IPS-NIHi7 (cell line): ENCODE results near the gene FERD3L.
A peak's percentile ranks its signal among the peaks of the same experiment; 100 is the strongest.

ENCODE experiments used
- DNase-seq: peaks from one replicate; pipeline ENCODE4 v3.0.0; 2012; ENCODE audit warnings: mixed read lengths; ENCODE audit errors: extremely low spot score

FERD3L gene

GRCh38 chr7:19117091-19117869 lies 27.9 kb downstream of the FERD3L start, which contains the start of gene TWIST1:
TWIST1 (minus strand) TSS chr7:19117636; CDS start chr7:19117321, 315 bp downstream.
- DNase-seq, result peak; percentile 62

GRCh38 chr7:19116121-19117090 lies 28.8 kb downstream of the FERD3L start:
- peak; percentile 32 for DNase-seq

GRCh38 chr7:19114551-19114855 lies 30.7 kb downstream of the FERD3L start:
- DNase-seq, result no peak

- DNase-seq, result no peak
Observed at GRCh38 chr7:19113855-19114550, 31.2 kb downstream of the FERD3L start.

DNA sequence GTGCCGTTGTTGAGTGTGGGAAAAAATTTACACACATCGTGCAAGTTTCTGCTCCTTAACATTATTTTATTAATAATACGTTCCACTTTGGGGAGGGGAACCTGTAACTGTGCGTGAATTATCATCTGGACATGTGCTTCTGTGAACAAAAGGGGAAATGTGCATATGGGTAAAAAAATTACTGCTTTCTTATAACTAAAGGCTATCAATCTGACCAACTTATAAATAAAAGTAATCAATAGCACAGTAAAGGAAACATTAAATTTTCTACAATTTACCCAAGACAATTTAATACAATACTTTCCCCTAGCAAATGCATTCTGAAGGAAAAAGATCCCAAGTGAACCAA lies 32.2 kb downstream of the FERD3L start:
- DNase-seq, result no peak

DNA sequence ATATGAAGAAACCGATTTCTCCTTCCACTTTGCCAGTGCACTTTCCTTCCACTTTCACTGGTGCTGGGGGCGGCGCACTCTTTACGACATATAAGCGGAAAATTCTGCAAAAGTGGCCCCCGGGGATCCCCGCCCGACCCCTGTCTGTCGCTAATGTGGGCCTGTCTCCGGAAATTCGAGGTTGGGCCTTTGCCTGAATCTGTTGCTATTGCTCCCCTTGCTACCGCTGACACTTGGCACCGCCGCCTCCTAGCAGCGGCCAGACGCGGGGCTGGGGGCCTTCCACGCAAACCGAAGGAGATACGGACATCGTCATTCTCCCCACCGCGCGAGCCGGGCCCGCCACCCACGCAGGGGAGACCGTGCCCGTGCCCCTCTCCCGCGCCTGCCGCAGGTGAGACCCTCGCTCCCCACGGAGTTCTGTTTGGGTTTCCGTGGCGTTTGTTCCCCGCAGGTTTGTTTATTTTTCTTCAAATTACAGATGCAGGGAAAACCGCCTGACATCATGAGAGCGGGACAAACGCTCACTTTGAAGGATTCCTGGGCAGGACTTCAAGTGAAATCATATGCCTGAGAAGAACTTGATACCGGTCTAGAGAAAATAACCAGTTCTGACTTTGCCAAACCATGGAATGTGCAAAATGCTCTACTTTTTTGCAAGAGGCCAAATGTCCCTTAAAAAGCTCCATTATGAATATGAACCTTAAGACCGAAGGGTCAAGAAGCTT lies 32.8 kb downstream of the FERD3L start:
- DNase-seq, result no peak

DNA sequence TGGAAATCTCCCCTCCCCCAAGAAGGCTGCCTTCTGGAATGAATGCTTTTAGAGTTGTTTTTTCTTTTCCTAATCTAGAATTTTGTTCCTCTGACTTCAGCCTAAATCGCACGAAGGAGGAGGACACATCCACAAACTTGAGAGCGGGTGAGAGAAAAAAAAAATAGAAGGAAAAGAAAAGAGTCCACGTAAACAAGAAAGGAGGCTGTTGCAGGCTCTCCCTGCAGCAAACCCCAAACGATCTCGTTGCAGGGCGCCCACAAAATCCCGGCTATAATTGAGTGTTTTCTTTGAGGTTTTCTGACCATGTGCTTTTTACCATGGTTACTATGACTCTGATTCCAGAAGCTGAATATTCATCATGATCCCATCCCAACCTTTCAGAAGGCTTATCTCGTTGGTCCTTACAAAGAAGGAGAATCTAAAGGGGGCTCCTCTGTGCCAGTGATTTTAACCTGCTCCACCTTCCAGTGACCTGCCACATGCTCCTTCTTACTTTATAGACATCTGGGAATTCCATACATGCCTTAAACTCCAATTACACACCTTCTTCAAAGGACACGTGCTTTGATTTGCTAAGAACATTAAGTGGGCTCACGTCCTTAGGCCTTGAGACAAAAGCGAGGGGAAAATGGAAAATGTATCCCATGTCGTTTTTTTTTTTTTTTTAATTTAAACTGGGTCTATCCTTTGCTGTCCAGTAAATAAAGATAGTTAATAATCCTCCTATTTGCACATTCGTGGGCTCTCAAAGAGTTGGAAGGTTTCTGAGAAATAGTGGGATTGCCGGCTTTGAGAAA lies 33.5 kb downstream of the FERD3L start:
- DNase-seq, result no peak

GRCh38 chr7:19110776-19111175 lies 34.4 kb downstream of the FERD3L start:
- DNase-seq, result no peak

DNA sequence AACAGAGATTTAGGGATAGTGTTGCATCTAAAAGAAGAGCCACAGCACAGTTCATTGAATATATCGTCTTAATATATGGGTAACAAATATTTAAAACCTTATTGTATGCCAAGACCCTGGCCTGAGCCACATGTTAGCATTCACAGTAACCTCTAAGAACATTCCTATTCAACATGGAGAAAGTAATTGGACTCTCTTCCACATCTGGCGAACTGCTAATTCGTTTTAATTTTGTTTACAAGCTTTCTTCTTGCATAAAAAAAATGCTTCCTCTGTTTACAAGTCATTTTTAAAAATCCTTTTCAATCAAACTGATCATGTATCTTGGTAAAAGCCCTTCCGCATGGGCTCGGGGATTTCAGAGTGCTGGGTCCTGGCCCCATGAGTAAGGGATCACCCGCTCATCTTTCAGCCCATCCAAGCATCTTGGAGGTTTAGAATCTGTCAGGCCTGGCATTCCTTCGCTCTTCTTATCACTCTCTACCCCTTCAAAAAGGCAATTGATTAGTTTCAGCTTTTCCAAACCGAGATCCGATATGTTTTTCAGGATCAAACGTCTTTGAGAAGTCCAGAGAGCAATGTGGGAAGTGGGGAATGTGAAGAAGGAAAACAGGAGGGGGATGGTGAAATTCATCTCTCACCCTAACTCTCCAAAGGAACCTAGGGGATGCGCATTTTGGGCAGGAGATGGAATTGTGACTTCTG lies 35.0 kb downstream of the FERD3L start:
- DNase-seq, result no peak

DNA sequence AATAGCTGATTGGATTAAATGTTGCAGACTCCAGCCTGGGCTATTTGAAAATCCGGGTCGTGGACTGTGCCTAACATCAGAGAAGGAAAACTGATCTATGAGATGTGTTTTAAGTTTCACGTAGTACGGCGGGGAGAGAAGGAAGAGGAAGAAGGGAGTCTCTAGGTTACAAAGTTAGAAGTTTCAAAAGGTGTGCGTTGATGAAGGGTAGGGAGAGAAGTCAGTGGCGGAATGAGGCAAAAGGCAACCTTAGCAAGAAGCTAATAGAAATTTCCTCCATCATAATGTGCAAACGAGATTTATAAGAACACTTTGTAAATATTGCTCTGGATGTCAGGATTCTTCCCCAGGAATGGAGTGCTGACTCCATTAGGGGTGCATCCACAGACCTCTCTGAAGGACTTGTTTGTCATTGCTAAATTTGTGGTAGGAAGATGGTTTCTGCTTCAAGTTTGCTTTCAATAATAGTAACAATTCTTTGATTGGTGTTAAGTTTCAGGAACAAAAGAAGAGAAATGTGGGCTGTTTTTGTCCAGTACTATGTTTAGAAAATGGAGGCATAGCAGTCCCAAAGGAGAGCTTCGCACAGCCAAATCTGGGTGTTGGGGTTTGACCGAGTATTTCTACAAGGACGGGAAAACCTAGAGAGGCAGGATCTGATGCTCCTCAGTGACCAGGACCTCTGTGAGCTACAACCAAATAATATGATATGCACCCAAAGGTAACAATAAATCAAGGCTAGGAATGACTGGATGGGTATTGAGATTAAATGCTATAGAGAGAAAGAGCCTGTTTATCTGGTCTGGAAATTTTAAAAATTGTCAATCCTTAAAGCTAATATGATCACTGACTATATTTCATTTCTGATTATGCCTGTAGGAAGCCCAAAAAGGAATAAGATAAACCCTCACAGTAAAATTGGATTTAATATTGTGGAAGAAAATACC lies 35.9 kb downstream of the FERD3L start:
- DNase-seq, result no peak

DNA sequence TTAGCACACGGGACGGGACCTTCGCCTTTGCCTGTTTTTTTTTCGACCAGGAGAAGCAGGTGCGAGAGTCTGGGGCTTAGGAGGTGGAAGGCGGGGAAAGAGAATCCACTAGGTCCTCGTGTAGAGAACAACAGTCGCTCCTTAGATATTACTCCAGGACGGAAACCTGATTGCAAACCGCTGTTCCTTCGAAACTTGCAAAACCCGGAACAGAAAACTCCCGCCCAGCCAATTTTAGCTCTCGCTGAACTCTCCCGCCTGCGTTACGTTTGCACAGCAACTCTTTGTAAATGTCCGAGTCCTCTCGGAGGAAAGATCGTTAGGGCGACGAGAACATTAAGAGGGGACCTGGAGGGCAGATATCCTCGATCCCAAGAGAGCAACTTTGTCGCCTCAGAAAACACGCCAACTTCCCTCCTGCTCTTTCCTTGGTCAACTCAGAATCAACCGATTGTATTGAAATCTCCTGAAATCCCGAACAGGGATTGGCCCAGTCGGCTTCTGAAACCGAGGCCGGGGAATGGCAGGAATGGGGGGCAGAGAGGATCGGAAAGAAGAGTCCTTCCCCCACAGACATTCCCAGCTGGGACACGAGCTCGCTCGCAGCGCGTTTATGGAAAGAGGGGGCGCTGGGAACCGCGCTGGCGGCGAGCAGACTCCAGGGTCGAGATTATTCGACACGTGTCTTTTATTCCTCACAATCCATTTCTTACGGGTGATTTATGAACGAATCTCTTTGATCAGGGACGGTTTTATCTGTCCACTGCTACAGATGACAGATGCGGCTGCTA lies 37.7 kb downstream of the FERD3L start:
- DNase-seq, result no peak

GRCh38 chr7:19107081-19107355 lies 38.2 kb downstream of the FERD3L start:
- DNase-seq, result no peak

GRCh38 chr7:19106241-19107080 lies 38.8 kb downstream of the FERD3L start:
- DNase-seq, result no peak

DNA sequence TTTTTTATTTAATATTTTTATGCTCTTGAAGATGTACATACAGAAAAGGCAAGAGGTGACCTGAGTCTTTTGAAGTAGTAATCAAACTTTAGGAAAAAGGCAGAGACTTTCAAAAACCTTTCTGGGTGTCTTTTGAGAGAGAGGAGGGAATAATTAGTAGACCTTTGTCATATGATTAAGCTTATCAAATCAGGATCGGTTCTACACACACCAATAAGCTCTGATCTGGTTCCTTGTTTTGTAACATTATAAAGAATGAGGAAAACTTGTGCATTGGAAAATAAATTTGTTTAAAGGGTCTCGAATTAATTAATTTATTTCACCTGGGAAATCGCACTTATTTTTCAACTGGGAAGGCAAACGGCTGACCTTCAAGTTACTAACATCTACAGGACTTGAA lies 39.7 kb downstream of the FERD3L start:
- DNase-seq, result no peak

GRCh38 chr7:19104811-19105210 lies 40.4 kb downstream of the FERD3L start:
- DNase-seq, result no peak

GRCh38 chr7:19102884-19103283 lies 42.3 kb downstream of the FERD3L start:
- DNase-seq, result no peak

DNA sequence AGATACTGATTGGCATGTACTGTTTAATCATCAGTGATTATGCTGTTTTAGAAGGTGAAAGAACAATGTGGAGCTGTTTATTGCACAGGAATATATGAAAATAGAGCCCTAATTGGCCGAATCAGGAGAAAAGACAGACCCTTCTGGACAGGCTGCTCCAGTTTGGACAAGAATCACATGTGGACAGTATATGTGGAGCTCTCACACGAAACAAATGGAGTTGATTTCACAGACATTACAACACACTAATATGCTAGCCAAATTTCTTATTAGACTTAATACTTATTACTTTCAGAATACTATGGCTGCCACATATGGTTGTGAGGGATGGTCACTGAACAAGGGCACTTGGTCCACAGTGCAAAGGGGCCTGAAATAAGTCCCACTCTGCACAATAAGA lies 43.3 kb downstream of the FERD3L start:
- DNase-seq, result no peak

DNA sequence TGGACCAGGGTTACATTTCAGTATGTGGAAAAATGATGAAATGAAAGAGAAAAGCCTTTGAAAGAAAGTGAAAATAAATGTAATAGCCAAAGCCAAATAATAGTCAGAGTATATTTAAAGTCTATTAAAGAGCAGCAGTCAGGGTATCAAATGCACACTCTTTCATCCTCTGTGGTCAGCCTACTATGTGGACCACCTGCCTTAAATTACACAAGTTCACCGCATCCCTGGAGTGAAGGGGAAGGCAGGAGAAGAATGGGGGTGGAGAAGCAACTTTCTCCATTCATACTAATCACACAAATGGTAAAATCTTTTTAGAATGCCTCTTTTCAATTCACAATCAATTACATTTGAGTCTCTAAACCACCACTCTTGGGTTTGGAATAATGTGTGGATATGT lies 43.7 kb downstream of the FERD3L start:
- DNase-seq, result no peak
